WTC11 (cell line): Measurements from ENCODE around the gene CABP7. TPM values are rescaled to one million over a fixed set of nuclear protein-coding genes. Genes with fewer than 3 reads are reported as not detected.
A peak's percentile ranks its signal among the peaks of the same experiment; 100 is the strongest.

Source experiments
- ATAC-seq: fragments of 200-7000 bp; cut with Tn5 transposase; 2 replicates; pipeline ENCODE4 v1.10.0; 2021; ENCODE audit warnings: mild to moderate bottlenecking, moderate library complexity
- CTCF ChIA-PET: fragments of 300-600 bp; sonication (Branson Sonifier 250); formaldehyde crosslinking; loops from one replicate; lab custom pipeline; 2021; ENCODE audit warnings: antibody characterized with exemption; lab: Charles Lee
- POLR2A ChIA-PET: fragments of 350-600 bp; sonication (Branson Sonifier 250); formaldehyde crosslinking; loops from one replicate; lab custom pipeline; 2021; ENCODE audit warnings: antibody characterized with exemption; lab: Charles Lee
- DNase-seq: peaks from one replicate; pipeline ENCODE4 v3.0.0; 2021; ENCODE audit warnings: low spot score
- H3K27ac Mint-ChIP-seq: 2 replicates; pipeline ENCODE4 v1.8.0; 2021; ENCODE audit warnings: mixed read lengths
- H3K27me3 Mint-ChIP-seq: 2 replicates; pipeline ENCODE4 v1.8.0; 2021; ENCODE audit warnings: low read depth, mild to moderate bottlenecking, moderate library complexity, mixed read lengths
- H3K36me3 Mint-ChIP-seq: 2 replicates; pipeline ENCODE4 v1.8.0; 2021; ENCODE audit warnings: mixed read lengths
- H3K4me1 Mint-ChIP-seq: 2 replicates; pipeline ENCODE4 v1.8.0; 2022; ENCODE audit warnings: mixed read lengths
- H3K4me3 Mint-ChIP-seq: 2 replicates; pipeline ENCODE4 v1.8.0; 2021; ENCODE audit warnings: mild to moderate bottlenecking, moderate library complexity, mixed read lengths
- H3K9me3 Mint-ChIP-seq: 2 replicates; pipeline ENCODE4 v1.8.0; 2021; ENCODE audit warnings: mixed read lengths
- CREB1 ChIP-seq: sonication (generic); formaldehyde crosslinking; IDR thresholded peaks from 2 replicates; pipeline ENCODE4 v1.8.0; 2023; ENCODE audit warnings: mild to moderate bottlenecking, missing genetic modification reagents
- ESRRA ChIP-seq: sonication (generic); formaldehyde crosslinking; IDR thresholded peaks from 2 replicates; pipeline ENCODE4 v1.8.1; 2022; ENCODE audit warnings: mild to moderate bottlenecking, missing genetic modification reagents, borderline replicate concordance
- GTF2I ChIP-seq: fragments of 250-450 bp; sonication (Bioruptor Pico); conservative IDR thresholded peaks from 2 replicates; pipeline ENCODE4 v1.4.0; 2021; ENCODE audit warnings: mild to moderate bottlenecking
- MAX ChIP-seq: sonication (generic); formaldehyde crosslinking; IDR thresholded peaks from 2 replicates; pipeline ENCODE4 v1.8.0; 2022; ENCODE audit warnings: mild to moderate bottlenecking, missing genetic modification reagents
- MXD4 ChIP-seq: fragments of 250-450 bp; sonication (Bioruptor Pico); IDR thresholded peaks from 2 replicates; pipeline ENCODE4 v1.8.0; 2021; ENCODE audit warnings: mild to moderate bottlenecking, moderate library complexity, borderline replicate concordance
- OVOL2 ChIP-seq: fragments of 250-450 bp; sonication (Bioruptor Pico); IDR thresholded peaks from 2 replicates; pipeline ENCODE4 v1.9.0; 2021; ENCODE audit warnings: mild to moderate bottlenecking, borderline replicate concordance
- SOX15 ChIP-seq: fragments of 250-450 bp; sonication (Bioruptor Pico); IDR thresholded peaks from 2 replicates; pipeline ENCODE4 v1.9.0; 2021; ENCODE audit warnings: mild to moderate bottlenecking
- USF1 ChIP-seq: sonication (generic); formaldehyde crosslinking; IDR thresholded peaks from 2 replicates; pipeline ENCODE4 v1.8.0; 2022; ENCODE audit warnings: mild to moderate bottlenecking, missing genetic modification reagents
- ZNF121 ChIP-seq: sonication (generic); formaldehyde crosslinking; IDR thresholded peaks from 2 replicates; pipeline ENCODE4 v1.8.0; 2023; ENCODE audit warnings: missing genetic modification reagents
- ZNF219 ChIP-seq: sonication (generic); formaldehyde crosslinking; IDR thresholded peaks from 2 replicates; pipeline ENCODE4 v1.8.0; 2023; ENCODE audit warnings: missing genetic modification reagents, mild to moderate bottlenecking, borderline replicate concordance
- ZNF263 ChIP-seq: sonication (generic); formaldehyde crosslinking; IDR thresholded peaks from 2 replicates; pipeline ENCODE4 v1.8.1; 2022; ENCODE audit warnings: low read depth, mild to moderate bottlenecking, moderate library complexity, missing genetic modification reagents
- ZNF281 ChIP-seq: sonication (generic); formaldehyde crosslinking; IDR thresholded peaks from 2 replicates; pipeline ENCODE4 v1.8.0; 2023; ENCODE audit warnings: mild to moderate bottlenecking, missing genetic modification reagents
- ZNF396 ChIP-seq: fragments of 250-450 bp; sonication (Bioruptor Pico); IDR thresholded peaks from 2 replicates; pipeline ENCODE4 v1.8.0; 2021; ENCODE audit warnings: mild to moderate bottlenecking, moderate library complexity, borderline replicate concordance
- total RNA-seq: library from RNA; stranded (reverse); gene quantifications from 3 replicates; pipeline ENCODE4 v1.2.3, GENCODE V29; 2021
- TF ChIP-seq, protein P1 (sequence below): sonication (generic); formaldehyde crosslinking; IDR thresholded peaks from 2 replicates; pipeline ENCODE4 v1.8.1; 2023; ENCODE audit warnings: mild to moderate bottlenecking, missing genetic modification reagents
- TF ChIP-seq, protein P2 (sequence below): sonication (generic); formaldehyde crosslinking; IDR thresholded peaks from 2 replicates; pipeline ENCODE4 v1.8.1; 2023; ENCODE audit warnings: mild to moderate bottlenecking, missing genetic modification reagents, moderate library complexity

CABP7 gene
- total RNA-seq, 1 experiment from 2014 or later = 0.17 TPM

- no peak for TF ChIP-seq CREB1 (CRISPR knock-in tag)
- no peak for TF ChIP-seq USF1 (CRISPR knock-in tag)
- TF ChIP-seq ZNF396 (CRISPR knock-in tag) = no peak
Measured at GRCh38 chr22:29726106-29726505, 6.3 kb downstream of the CABP7 start (continued).

GRCh38 chr22:29726512-29727130 is 6.8 kb downstream of the CABP7 start:
- H3K9me3 Mint-ChIP-seq = no peaks in the 10 kb centered on the region
- H3K27me3 Mint-ChIP-seq = peaks cover 13% of the 10 kb centered on the region
- TF ChIP-seq ZNF281 = no peak
- TF ChIP-seq SOX15 (CRISPR knock-in tag) = no peak
- no peak for TF ChIP-seq USF1 (CRISPR knock-in tag)
- peak; percentile 92 for TF ChIP-seq GTF2I (CRISPR knock-in tag)
- TF ChIP-seq, protein P1, sequence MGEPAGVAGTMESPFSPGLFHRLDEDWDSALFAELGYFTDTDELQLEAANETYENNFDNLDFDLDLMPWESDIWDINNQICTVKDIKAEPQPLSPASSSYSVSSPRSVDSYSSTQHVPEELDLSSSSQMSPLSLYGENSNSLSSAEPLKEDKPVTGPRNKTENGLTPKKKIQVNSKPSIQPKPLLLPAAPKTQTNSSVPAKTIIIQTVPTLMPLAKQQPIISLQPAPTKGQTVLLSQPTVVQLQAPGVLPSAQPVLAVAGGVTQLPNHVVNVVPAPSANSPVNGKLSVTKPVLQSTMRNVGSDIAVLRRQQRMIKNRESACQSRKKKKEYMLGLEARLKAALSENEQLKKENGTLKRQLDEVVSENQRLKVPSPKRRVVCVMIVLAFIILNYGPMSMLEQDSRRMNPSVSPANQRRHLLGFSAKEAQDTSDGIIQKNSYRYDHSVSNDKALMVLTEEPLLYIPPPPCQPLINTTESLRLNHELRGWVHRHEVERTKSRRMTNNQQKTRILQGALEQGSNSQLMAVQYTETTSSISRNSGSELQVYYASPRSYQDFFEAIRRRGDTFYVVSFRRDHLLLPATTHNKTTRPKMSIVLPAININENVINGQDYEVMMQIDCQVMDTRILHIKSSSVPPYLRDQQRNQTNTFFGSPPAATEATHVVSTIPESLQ = no peak
- TF ChIP-seq ESRRA (CRISPR knock-in tag) = peak; percentile 97; the same call in 1 of the 2 replicates
- 0 out of 2 replicates have a peak, but pooled peaks have one; percentile 20 for TF ChIP-seq MAX (CRISPR knock-in tag)
- no peak for TF ChIP-seq ZNF121 (CRISPR knock-in tag)
- no peak for TF ChIP-seq MXD4 (CRISPR knock-in tag)
- TF ChIP-seq ZNF263 (CRISPR knock-in tag) = no peak
- TF ChIP-seq OVOL2 (CRISPR knock-in tag) = no peak
- no peak for TF ChIP-seq ZNF219 (CRISPR knock-in tag)
- CTCF ChIA-PET = interaction anchor here (0.5 to 1.6 kb wide), 8 partner anchors 9 to 561 kb away, joined by 3 to 7 read pairs (median 4); no protein-coding TSS in a partner anchor
- no peak overlapping the region for H3K4me3 Mint-ChIP-seq
- DNase-seq = no peak
- H3K36me3 Mint-ChIP-seq = no peaks in the 10 kb centered on the region
- H3K4me1 Mint-ChIP-seq = no peaks in the 10 kb centered on the region
- ATAC-seq = no peak
- no peak overlapping the region for H3K27ac Mint-ChIP-seq
- POLR2A ChIA-PET = no interaction called here

DNA sequence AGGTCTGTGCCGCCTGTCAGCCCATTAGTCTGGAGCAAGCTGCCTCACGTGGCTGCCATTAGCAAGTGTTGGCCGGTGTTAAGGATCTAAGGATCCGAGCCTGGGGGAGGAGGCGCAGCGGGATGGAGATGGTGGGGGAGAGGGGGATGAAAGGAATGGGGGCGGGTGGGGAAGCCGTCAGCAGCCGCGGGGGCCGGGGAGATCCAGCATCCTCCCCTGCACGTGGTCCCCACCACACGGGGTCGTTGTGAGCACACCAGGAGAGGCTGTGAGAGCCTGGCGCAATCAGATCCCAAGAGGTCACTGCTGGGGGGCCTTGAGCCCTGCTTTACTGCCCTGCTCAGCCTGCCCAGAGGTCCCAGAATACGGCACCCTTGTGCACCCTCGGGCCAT is 7.3 kb downstream of the CABP7 start:
- Mint-ChIP-seq H3K27me3 (peaks cover 9% of the 10 kb centered on the region), H3K9me3 (no peaks in the 10 kb centered on the region), H3K36me3 (no peaks in the 10 kb centered on the region), H3K4me1 (no peaks in the 10 kb centered on the region), H3K4me3 (no peak overlapping the region), H3K27ac (no peak overlapping the region)
- ChIA-PET POLR2A (no interaction called here), CTCF (interaction anchor here (0.5 to 1.6 kb wide), 8 partner anchors 10 to 561 kb away, joined by 3 to 7 read pairs (median 4); no protein-coding TSS in a partner anchor)
- peak; percentile 76 for ATAC-seq
- DNase-seq = peak; percentile 76
- TF ChIP-seq MAX (CRISPR knock-in tag) (peak; percentile 42; the same call in 1 of the 2 replicates), CREB1 (CRISPR knock-in tag) (no peak)
- TF ChIP-seq, protein P2, sequence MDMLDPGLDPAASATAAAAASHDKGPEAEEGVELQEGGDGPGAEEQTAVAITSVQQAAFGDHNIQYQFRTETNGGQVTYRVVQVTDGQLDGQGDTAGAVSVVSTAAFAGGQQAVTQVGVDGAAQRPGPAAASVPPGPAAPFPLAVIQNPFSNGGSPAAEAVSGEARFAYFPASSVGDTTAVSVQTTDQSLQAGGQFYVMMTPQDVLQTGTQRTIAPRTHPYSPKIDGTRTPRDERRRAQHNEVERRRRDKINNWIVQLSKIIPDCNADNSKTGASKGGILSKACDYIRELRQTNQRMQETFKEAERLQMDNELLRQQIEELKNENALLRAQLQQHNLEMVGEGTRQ = peak; percentile 51
